Left ventricle myocardium superior (tissue), 1 donor: ENCODE results near the gene MACROD2. TPM values are rescaled to one million over a fixed set of nuclear protein-coding genes. Genes with fewer than 3 reads are reported as not detected.

ENCODE experiments used
- ATAC-seq: fragments of 200-7000 bp; cut with Tn5 transposase; one replicate; pipeline ENCODE4 v1.9.1; 2020; ENCODE audit warnings: mild to moderate bottlenecking, moderate library complexity
- DNase-seq: peaks from one replicate; pipeline ENCODE4 v3.0.0-alpha.2; 2020
- intact Hi-C: fragments of 100-400 bp; cut with micrococcal nuclease; formaldehyde crosslinking; loops from one replicate; pipeline ENCODE4 v1.11.0; 2022
- total RNA-seq: library from RNA; stranded (reverse); fragmentation: NEBNext Ultra II Directional; extraction: Animal tissue kit (Norgen Biotek cat#: 25700); gene quantifications from one replicate; pipeline ENCODE4 v1.2.1, GENCODE V29; 2021
- donor health status: DM: no; HTN: yes; CAD: no; lungs with severe emphysema.

The MACROD2 gene
- total RNA-seq, 1 donor from 2014 or later: 3.5 TPM

DNA sequence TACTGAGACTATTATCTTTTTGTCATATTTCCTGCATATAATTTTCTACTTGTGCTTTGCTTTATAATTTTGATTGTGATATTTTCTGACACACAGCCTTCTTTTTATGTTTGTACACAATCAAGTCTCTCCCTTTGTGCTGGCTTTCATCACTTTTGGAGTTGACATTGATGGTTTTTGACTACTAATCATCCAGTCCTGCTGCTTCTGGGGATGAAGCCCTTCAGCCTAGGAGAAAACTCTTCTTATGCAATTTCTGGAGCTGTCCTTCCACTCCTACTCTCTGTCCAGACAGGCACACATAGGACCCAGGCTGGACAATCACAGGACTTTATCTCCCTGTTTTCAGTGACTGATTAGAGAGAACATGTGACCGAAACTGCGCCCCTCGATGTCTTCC, 2063.0 kb downstream of the MACROD2 start:
- DNase-seq: no peak
- intact Hi-C loops: no loop called here
- no peak for ATAC-seq

DNA sequence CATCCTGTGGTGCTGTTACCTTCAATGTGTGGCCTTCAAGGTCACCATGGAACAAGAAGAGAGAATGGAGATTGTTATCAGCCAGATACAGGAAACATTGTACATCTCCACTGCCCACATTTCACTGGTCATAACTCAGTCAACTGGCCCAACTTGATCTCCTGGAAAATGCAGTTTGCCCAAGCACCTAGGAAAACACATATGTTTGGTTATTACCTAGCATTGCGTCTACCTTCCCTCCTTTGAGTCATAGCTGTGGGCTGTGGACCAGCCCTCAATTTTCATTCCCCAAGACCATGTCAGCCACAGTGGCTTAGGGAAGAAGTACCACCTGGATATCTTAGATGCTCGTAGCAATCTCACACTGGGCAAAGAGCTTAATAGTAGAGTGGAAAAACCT, 2064.5 kb downstream of the MACROD2 start:
- DNase-seq (no peak), ATAC-seq (no peak)
- intact Hi-C loops: no loop called here

DNA sequence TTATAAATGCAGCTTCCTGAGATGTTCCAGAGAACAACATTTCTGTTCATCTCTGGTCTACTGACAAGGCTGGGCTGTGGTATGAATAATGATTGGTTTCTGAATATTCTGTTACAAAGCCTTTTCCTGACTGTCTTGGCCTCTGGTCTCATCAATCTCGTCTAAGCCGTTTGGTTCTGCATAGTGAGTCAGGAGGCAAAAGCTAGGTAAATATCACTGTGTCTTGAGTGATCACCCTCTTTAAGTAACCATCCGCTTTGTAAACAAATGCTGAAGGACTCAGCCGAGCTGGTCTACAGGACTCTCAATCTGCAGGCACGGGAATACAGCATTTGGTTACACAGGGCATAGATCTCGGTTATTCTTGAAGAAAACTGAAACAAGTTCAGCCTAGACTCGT, 2066.0 kb downstream of the MACROD2 start:
- DNase-seq (no peak), ATAC-seq (no peak)
- intact Hi-C loops: no loop called here

DNA sequence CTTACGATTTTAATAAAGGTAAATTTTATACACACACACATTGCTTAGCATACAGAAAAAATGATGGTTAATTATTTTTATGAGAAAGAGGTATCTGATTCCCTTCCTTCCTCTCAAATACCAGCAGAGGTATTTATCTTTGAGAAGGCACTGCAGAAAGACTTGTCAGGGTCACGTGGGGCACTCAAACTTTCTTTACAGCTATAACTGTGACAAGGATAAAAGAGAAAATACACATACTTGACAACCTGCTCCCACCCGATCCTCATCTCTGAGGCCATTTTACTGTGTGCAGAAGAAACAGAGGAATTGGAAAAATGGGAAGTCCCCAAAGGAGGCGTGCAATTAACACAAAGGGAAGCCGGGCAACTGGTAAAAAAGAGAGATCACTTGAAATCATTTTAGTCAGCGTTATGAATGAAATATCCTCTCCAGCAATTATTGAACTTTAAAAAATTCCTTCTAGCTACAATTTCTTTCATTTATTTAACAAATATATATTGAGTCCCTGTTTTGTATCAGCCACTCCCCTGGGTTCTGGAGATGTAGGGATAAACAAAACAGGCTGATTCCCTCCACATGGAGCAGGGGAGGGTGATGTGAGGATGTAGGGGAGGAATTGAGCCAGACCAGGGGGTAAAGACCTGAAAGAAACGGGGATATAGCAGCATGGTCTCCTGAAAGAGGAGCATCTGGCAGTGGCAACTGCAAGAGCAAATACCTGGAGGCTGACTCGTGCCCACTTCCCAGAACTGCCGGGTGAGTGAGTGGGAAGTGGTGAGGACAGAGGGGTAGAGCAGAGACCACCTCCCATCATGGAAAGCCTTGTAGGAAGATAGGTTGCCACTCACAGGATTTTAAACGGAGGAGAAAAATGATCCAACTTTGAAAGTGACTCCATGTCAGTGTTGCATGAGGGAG, 2067.6 kb downstream of the MACROD2 start:
- DNase-seq: no peak
- ATAC-seq: no peak
- intact Hi-C loops: no loop called here

DNA sequence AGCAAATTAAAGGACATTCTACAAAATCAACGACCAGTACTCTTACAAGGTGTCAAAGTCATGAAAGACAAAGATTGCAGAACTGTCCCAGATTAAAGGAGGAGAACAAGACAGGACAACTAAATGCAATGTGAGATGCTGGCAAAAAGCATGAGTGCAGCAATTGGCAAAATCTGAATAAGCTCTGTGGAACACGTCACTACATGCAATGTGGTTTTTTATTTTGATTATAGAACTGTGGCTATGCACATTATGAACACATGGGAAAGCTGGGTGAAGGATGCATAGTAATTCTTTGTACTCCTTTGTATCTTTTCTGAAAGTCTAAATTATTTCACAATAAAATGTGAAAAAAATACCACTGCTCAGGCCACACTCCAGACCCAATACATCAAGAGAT, 2068.6 kb downstream of the MACROD2 start:
- intact Hi-C loops: no loop called here
- no peak for DNase-seq
- ATAC-seq: no peak

DNA sequence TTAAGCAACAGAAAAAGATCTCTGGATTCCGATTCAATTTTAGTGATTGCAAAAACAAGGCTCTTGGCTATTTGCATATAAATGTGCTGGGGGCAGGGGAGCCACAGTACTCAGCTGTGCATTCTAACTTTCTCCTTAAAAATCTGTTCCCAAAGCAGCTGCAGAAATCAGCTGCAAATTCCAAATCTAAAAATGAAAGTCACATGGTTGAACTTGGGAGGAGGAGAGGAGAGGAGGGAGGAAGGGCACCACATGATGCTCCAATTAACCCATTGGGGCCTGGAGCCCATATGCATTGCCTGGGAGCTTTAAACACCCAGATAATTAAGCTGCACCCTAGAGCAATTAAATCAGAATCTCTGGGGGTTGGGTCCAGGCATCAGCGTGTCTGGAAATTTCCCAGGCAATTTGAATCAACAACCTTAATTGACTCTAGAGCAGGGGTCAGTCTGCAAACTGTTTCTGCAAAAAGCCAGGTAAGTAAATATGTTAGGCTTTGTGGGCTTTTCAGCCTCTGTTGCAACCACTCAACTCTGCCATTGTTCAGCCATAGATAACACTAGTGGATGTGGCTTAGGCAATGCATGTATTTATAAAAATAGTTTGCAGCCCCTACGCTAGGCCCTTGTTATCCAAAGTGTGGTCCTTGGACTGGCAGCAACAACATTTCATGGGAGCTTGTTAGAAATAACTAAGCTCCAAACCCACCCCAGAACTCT, 2069.8 kb downstream of the MACROD2 start:
- ATAC-seq: no peak
- DNase-seq: no peak
- intact Hi-C loops: no loop called here

DNA sequence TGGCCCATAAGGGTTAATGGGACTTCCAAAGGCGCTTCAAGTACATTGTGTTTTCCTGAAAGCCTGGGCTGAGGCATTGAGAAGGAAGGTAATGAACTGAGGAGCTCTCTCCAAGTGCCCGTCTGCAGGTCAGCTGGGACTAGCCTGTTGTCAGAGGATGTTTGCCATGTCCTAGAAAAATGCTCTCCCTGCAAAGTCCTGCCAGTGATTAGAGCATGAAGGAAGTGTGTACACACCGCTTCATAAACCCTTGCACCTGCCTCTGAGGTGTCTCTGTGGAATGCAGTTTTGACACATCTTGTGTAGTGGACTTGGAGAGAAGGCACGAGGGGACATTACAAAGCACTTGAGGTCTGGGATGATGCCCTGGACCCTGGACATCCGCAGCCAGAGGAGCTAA, 2071.3 kb downstream of the MACROD2 start:
- DNase-seq (no peak), ATAC-seq (no peak)
- intact Hi-C loops: no loop called here

DNA sequence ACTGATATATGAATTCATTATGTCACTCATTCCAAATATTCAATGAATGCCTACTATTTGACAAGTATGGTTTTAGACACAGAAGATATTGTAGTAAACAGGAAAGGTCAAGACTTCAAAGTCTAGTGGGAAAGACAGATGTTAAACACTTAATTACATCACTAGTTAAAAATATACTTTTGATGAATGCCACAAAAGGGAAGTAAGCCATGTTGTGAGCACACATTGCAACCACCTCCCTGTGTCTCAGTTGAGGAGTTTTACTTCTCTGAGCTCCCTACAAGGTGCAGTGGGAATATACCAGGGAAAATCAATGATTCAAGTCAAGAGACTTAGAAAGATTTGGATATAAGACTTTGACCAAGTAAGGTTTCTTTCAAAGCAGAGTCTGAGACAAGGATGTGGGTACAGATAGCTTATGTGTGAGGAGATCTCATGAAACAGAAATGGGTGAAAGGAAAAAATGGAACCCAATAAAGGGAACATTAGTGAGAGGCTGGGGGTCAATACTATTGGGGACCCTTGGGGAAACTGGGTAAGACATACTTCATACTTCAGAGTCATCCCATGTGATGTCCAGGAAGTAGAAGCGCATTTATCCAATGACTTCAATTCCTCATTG, 2074.2 kb downstream of the MACROD2 start:
- intact Hi-C loops: no loop called here
- no peak for DNase-seq
- no peak for ATAC-seq

DNA sequence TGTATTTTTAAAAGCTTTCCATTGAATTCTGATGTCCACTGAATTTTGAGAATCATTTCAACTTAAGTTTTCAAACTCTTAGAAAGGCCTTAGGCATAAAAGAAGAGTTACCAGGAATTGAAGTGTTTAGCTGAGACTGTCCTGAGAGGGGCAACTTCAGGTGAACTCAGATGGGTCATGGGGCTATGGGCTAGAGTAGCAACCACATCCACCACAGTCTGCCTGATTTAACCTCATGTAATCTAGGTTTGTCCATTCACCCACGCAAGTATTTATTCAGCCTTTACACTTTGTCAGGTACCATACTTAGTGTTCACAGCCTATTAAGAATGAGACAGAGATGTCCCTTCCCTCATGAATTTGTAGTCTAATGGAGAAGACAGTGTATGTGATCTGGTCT, 2076.9 kb downstream of the MACROD2 start:
- DNase-seq (no peak), ATAC-seq (no peak)
- intact Hi-C loops: no loop called here

DNA sequence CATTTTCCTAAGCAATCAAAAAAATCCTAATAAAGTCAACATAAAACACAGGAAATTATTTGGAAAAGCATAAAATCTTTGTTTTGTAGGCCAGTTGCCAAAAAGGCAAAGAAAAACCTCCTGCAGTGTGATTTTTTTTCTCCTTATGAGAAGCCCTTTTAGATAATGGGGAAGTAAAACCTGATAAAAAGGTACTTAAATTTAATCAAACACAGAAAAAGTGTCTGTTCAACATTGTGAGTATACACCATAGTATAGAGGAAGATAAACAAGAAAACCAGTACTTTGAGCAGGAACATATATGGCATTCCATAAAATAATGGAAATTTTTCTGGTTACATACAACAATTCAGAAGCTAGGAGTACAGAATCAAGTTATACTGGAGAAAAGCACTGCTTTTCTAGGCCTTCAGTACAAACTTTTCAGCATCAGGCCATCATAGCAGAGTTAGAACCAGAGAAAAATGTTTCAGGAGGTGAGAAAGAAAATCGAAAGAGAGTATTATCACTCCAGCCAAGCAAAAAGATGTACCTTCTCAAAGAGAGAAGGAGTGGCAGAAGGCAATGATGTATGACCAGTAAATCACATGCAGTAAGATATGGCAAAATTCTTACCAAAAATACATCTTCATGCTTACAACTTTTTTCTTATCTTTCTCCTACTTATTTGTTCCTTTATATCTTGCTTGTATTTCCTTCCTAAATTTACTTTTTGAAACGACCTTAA, 2083.0 kb downstream of the MACROD2 start:
- ATAC-seq: no peak
- intact Hi-C loops: no loop called here

DNA sequence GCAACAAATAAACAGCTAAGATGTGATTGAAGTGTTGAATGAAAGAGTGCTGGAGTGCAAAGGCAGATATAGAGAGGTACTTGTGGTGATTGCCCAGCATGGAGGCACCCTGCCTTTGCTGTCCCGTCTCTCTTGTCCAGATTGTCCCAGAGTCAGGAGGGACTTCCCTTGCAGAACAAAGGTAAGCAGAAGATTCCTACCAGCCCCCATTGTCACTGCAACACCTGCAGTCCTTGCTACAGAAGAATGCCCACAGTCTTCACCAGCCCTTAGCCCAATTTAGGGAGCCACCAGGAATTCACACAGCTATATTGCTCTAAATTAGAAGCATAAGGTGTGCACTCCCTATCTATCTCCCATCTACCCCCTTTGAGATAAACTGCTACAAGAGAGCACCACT, 2086.1 kb downstream of the MACROD2 start:
- intact Hi-C loops: no loop called here
- no peak for DNase-seq
- no peak for ATAC-seq

More for the DNA sequence above, 2083.0 kb downstream of the MACROD2 start:
- DNase-seq: no peak

DNA sequence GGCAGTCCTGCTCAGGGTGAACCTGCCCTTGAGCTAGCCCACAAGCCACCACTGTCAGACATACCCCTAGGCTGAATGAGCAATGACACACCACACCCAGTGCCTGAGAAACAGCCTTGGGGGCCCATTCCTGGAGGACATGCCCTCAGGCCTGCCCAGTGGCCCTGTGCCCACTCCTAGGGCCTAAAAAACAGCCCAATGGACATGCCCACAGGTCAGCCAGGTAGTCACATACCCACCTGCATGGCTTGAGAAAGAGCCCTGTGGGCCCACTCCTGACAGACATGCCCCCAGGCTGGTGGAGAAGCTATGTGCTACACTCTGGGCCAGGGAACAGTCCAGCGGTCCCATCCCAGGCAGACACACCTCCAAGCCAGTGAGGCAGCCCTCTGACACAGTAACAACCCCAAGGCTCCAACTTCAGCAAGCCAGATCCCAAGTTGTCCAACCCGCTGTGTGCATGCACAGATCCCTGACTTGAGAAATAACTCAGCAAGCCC, 2086.8 kb downstream of the MACROD2 start:
- intact Hi-C loops: no loop called here
- DNase-seq (no peak), ATAC-seq (no peak)

DNA sequence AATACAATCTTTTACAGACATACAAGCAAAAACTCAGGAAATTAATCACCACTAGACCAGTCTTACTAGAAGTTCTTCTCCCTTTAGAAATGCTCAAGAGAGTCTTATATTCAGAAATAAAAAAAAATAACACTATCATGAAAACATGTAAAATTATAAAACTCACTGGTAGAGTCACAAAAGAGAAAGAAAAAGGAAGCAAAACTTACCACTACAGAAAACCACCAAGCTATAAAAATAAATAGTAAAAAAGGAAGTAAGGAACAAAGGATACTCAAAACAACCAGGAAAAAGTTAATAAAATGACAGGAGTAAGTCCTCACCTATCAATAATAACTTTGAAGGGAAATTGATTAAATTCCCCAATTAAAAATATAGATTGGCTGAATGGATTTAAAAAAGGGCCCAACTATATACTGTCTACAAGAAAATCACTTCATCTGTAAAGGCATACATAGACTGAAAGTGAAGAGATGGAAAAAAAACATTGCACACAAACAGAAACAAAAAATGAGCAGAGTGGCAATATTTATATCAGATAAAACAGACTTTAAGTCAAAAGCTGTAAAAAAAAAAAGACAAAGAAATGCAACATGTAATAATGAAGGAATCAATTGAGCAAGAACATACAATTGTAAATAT, 2088.4 kb downstream of the MACROD2 start:
- DNase-seq (no peak), ATAC-seq (no peak)
- intact Hi-C loops: no loop called here

DNA sequence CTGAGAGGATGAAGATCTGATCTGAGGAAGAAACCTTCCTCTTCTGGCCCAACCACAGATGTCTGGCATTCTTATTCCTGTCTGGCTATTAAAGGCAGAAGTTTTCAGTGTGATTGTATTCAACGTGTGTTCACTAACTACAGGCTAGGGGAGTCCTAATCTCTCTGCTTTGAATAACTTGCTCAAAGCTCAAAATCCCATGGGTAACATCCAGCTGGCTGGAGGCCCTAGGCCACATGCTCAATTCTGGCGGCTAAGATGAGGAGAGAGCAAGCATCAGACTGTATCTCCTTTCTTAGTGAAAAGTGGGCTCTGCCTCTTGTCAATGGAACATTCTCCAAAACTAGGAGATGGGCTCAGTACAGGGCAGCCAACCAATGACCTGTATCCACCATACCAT, 2099.9 kb downstream of the MACROD2 start:
- intact Hi-C loops: no loop called here
- ATAC-seq (no peak), DNase-seq (no peak)

DNA sequence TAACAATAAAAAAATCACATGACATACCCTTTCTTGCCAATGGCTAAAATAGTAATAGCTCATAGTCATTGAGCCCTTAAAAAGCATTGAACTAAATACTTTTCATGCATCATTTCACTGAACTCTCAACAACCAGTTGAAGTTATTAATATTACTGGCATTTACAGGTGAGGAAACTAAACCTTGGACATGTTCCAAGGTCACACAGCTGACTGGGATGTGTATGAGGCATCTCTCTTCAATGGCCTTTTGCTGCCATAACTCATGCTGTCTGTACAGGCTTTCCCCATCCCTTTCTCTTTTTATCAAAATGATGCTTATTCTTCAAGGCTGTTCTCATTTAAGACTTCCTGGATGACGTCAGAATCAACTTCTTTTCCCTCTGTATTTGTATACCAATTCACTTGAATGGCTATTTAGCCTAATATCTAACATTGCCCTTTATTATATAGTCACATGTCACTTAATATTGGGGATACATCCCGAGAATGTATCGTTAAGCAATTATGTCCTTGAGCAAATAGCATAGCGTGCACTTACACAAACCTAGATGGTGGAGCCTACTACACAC, 2101.5 kb downstream of the MACROD2 start:
- intact Hi-C loops: no loop called here
- ATAC-seq (no peak), DNase-seq (no peak)

DNA sequence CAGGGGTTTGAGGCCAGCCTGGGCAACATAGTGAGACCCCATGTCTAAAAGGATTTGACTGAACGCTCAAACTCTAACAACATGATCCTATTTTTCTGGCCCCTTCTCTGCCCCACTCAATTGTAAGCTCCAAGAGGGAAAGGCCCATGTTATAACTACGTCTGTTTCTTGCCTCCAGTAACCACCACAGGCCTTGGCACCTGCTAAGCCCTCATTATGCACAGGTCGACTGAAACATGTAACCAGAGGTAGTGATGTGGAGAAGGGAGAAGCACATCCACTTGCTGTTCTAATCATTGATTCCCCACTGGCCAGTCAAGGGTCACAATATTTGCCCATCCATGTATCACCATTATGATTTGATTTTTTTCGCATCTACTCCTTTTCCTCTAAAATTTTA, 2102.5 kb downstream of the MACROD2 start:
- intact Hi-C loops: no loop called here
- no peak for ATAC-seq
- no peak for DNase-seq

DNA sequence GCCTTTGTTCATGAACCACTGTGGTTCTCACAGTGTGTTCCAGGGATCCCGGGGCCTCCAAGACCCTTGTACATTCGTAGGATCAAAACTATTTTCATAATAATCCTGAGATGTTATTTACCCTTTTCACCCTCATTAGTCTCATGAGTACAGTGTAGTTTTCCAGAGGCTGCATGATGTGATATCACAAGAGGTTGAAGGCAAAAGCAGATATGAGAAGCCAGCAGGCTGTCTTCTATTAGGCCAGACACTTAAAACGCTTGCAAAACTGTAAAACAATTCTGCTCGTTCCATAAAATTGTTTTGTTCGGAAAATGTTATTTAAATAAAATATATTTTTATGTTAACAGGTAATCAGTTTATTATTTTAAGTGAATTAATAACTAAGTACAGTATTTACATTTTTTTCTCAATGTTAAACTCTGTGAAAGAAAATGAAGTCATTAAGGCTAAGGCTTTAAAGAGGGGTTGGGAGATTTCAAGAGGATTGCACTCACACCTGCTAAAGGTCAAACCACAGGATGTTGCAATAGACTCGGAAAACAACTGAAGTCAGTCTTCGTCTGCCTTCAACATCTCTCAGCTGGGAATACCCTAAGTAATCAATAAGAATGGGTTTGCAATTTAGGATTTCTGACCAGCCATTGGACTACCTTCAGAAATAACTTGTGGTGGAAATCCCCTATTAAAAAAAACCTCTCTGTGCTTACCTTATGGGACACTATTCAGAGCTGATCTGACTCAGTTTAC, 2103.7 kb downstream of the MACROD2 start:
- intact Hi-C loops: no loop called here
- no peak for ATAC-seq
- DNase-seq: no peak

DNA sequence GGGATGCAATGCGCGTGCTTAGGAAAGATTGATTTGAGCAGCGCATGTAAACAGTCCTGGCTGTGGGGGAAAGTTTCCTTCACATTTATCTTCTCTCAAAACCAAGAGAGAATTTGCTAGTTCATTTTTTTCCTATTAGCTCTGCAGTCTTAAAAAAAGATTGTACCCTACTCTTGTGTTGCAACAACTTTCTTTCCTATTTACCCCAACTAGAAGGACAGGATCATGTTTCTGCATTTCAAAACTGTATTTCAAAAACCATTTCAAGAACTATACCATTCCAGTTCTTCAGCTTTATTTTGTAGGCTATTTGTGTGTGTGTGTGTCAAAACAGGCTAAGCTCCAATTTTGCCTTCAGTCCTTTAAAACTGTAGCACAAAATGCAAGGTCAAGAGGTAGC, 2104.8 kb downstream of the MACROD2 start:
- intact Hi-C loops: no loop called here
- ATAC-seq (no peak), DNase-seq (no peak)
